Esophagus (tissue), 2 donors: ENCODE results near the gene TWSG1. TPM values are rescaled to one million over a fixed set of nuclear protein-coding genes. Genes with fewer than 3 reads are reported as not detected.

Source experiments
- H3K27ac ChIP-seq, 2 donors: one replicate each; pipeline ENCODE4 v1.5.1; 2013; ENCODE audit warnings: low read depth in 2 of 2, mild to moderate bottlenecking in 2 of 2, inconsistent platforms in 1 of 2, low read length in 1 of 2, moderate library complexity in 1 of 2
- H3K27me3 ChIP-seq, 2 donors: one replicate each; pipeline ENCODE4 v1.6.1; 2013; ENCODE audit warnings: low read length in 2 of 2, control low read depth in 1 of 2, mild to moderate bottlenecking in 1 of 2; ENCODE audit not compliant: insufficient read depth in 2 of 2, control insufficient read depth in 1 of 2
- H3K36me3 ChIP-seq, 2 donors: one replicate each; pipeline ENCODE4 v1.6.1; 2013; ENCODE audit warnings: low read length in 1 of 2; ENCODE audit not compliant: control insufficient read depth in 2 of 2, insufficient read depth in 2 of 2
- H3K4me1 ChIP-seq, 2 donors: one replicate each; pipeline ENCODE4 v1.6.1; 2013; ENCODE audit warnings: low read length in 1 of 2; ENCODE audit not compliant: control insufficient read depth in 2 of 2, insufficient read depth in 2 of 2
- H3K4me3 ChIP-seq, 2 donors: one replicate each; pipeline ENCODE4 v1.5.1; 2013; ENCODE audit warnings: low read length in 2 of 2, mild to moderate bottlenecking in 2 of 2, low read depth in 1 of 2, moderate library complexity in 1 of 2
- H3K9me3 ChIP-seq, 2 donors: one replicate each; pipeline ENCODE4 v1.6.1; 2013; ENCODE audit warnings: mild to moderate bottlenecking in 2 of 2, low read depth in 1 of 2, low read length in 1 of 2, moderate library complexity in 1 of 2; ENCODE audit not compliant: control insufficient read depth in 2 of 2, insufficient read depth in 1 of 2
- WGBS, 2 donors: extraction: QIAGEN DNeasy Blood & Tissue Kit; methylation state at CpG; one replicate each; pipeline ENCODE4 v1.1.7; 2013; 5-methylcytosine and 5-hydroxymethylcytosine counted together
- polyA plus RNA-seq, 2 donors: library from polyadenylated mRNA; stranded (reverse); fragments of 200-250 nt; gene quantifications; one replicate each; pipeline ENCODE4 v1.2.3, GENCODE V29; 2013
- donor health status: healthy with polysubstance abuse.
- donor health status: Bipolar disorder and iron deficiency.

The TWSG1 gene
- polyA plus RNA-seq, 2 donors = 5.2 to 10.2 TPM

DNA sequence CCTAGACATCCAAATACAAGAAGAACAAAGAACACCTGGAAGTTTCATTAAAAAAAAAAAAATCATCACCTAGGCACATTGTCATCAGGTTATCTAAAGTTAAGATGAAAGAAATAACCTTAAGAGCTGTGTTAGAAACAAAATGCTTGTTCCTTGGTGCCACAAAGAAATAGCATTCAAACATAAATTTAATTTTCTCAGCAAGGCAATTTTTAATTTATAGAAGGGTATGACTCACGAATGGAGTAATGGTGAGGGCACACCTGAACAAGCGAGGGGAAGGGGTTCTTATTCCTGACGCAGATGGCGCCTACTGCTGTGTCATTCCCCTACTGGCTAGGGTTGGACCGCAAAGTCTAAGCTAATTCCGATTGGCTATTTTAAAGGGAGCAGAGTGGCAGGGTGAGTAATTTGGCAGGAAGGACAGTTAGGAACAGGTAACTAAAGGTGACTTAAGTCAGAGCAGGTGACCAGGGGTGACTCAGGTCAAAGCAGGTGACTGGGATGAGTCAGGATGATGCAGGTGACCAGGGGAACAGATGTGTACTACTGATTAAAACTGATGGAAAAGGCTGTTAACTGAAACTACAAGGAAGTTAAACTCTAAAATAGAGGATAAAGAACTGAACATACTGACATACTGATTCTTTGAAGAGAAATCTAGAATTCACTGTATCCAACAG, 30.0 kb upstream of the TWSG1 start:
- WGBS, 2 donors = 93 to 96% methylated on average over 6 of the region's 6 CpGs
- Histone ChIP-seq H3K27ac (no peak overlapping the region), H3K9me3 (peaks cover 2 to 3% of the 10 kb centered on the region in 2 donors), H3K4me1 (no peaks in the 10 kb centered on the region), H3K27me3 (no peaks in the 10 kb centered on the region), H3K4me3 (no peak overlapping the region), H3K36me3 (no peaks in the 10 kb centered on the region)

DNA sequence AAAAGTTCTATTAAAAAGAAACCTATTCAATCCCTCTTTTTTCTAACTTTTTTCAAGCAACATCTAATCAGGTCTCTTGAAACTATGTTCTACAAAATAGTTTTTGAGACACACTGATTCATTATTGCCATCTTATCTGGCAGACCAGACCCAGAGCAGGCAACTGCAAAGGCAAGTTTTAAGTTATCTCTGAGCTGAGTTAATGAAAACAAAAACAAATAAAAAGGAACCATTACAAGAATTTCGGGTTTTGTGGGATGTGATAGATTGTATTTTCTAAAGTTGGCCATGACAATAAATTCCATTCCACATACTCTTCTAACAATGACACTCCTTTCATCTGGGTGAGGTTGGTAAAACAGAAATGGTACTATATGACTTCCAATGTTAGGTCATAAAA, 15.2 kb upstream of the TWSG1 start:
- Histone ChIP-seq H3K9me3 (peaks cover 0 to 3% of the 10 kb centered on the region in 2 donors), H3K36me3 (no peaks in the 10 kb centered on the region), H3K27me3 (no peaks in the 10 kb centered on the region), H3K4me3 (no peak overlapping the region), H3K4me1 (no peaks in the 10 kb centered on the region), H3K27ac (no peak overlapping the region)
- WGBS, 2 donors = 48 to 58% methylated on average over 1 of the region's 1 CpG

DNA sequence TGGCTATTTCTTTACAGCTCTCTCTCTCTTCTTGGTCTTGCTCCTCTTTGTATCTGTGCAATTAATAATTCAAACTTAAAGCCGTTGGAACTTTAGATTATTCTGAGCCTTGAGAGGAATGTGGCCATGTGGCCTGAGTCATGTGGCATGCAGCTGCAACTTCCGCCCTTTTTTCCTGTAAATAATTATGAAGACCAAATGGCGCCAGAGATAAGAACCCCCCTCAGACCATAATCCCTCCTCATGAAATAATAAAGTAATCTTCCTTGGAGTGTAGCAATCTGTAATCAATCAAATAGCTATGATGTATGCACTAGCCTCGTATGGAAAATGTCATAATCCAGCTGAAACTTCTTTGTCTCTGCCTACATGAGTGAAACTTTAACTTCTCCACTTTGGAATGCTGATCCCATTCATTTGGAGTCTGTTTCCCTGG, 13.5 kb upstream of the TWSG1 start:
- H3K27ac ChIP-seq = no peak overlapping the region
- 41 to 57% methylated on average over 4 of the region's 4 CpGs for WGBS, 2 donors
- no peaks in the 10 kb centered on the region for H3K27me3 ChIP-seq
- H3K4me3 ChIP-seq = no peak overlapping the region
- peaks cover 0 to 3% of the 10 kb centered on the region in 2 donors for H3K9me3 ChIP-seq
- H3K4me1 ChIP-seq = no peaks in the 10 kb centered on the region
- no peaks in the 10 kb centered on the region for H3K36me3 ChIP-seq

DNA sequence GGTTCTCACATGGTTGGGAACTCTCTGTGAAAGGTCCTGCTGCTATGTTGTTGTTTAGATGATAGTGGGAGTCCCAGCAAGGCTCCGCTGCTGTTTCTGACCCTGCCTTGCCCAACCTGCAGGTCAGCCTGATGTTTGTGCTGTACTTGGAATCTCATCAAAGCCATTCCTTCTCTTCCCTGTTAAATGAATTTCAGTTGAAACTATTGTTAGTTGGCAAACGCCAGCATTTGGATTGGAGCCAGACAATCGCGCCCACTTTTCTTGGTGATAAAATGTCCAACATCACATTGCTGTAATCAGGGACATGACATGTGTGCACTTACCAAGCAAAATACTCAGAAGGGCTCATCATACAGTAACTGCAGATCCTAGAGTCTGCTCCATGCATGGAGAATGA, 12.8 kb upstream of the TWSG1 start:
- Histone ChIP-seq H3K9me3 (peaks cover 0 to 3% of the 10 kb centered on the region in 2 donors), H3K4me1 (no peaks in the 10 kb centered on the region), H3K27me3 (no peaks in the 10 kb centered on the region), H3K36me3 (no peaks in the 10 kb centered on the region), H3K27ac (no peak overlapping the region), H3K4me3 (no peak overlapping the region)
- 54 to 69% methylated on average over 4 of the region's 4 CpGs for WGBS, 2 donors

DNA sequence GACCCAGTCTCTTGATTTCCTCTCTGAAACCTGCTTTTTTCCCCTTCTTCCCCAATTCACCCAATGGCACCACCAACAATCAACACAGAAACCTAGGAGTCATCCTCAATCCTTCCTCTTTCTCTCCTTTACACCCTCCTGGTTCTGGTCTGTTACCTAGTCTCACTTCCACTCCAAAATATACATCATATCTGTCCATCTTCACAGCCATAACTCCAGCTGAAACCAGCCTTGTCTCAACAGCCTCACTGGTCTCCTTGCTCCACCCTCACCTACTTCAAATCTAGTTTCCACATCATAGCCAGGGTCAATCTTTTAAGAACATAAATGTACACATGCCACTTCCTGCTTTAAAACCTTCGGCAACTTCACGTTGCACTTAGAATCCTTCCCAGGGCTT, 11.8 kb upstream of the TWSG1 start:
- Histone ChIP-seq H3K9me3 (peaks cover 0 to 3% of the 10 kb centered on the region in 2 donors), H3K4me1 (no peaks in the 10 kb centered on the region), H3K4me3 (no peak overlapping the region), H3K27ac (no peak overlapping the region), H3K36me3 (no peaks in the 10 kb centered on the region), H3K27me3 (no peaks in the 10 kb centered on the region)
- WGBS, 2 donors = 81 to 90% methylated on average over 2 of the region's 2 CpGs

DNA sequence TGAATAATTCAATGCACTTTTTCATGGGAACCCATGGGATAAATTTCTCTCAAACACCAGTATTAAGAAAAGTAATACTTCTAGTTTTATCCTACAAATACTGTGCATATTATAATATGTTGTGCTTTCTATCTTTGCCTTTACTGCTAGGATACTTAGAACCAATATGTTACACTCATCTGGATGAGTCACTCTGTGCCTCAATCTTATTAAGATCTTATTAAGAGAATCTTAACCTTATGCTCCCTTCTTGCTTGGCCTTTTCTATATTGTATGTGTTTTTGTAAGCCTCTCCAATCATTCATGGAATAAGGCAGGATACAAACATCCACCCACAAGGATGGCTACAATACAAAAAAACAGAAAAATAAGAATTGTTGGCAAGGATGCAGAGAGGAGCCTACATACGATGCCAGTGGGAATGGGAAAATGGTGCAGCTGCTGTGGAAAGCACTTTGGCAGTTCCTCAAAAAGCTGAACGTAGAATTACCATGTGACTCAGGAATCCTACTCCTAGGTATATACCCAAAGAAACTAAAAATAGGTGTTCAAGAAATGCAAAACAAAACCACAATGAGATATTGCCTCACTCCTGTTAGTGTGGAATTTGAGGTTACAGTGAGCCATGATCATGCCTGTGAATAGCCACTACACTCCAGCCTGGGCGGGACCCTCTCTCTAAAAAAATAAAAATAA, 10.7 kb upstream of the TWSG1 start:
- no peak overlapping the region for H3K4me3 ChIP-seq
- H3K27me3 ChIP-seq = no peaks in the 10 kb centered on the region
- H3K4me1 ChIP-seq = no peaks in the 10 kb centered on the region
- peaks cover 0 to 3% of the 10 kb centered on the region in 2 donors for H3K9me3 ChIP-seq
- WGBS, 2 donors = 51 to 59% methylated on average over 3 of the region's 3 CpGs
- H3K36me3 ChIP-seq = no peaks in the 10 kb centered on the region
- no peak overlapping the region for H3K27ac ChIP-seq

DNA sequence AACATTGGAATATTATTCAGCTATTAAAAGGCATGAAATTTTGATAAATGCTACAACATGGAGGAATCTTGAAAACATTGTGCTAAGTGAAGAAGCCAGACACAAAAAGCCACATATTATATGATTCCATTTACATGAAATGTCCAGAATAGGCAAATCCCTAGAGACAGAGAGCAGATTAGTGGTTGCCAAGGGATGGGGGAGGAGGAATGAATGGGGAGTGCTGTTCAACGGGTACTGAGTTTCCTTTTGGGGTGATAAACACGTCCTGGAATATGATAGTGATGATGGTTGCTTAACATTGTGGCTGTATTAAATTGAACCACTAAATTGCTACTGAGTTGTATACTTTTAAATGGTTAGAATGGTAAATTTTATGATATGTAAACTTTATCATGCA, 8.9 kb upstream of the TWSG1 start:
- H3K9me3 ChIP-seq = no peaks in the 10 kb centered on the region
- 59 to 61% methylated on average over 2 of the region's 2 CpGs for WGBS, 2 donors
- no peaks in the 10 kb centered on the region for H3K36me3 ChIP-seq
- no peak overlapping the region for H3K27ac ChIP-seq
- H3K4me1 ChIP-seq = no peaks in the 10 kb centered on the region
- no peaks in the 10 kb centered on the region for H3K27me3 ChIP-seq
- H3K4me3 ChIP-seq = no peak overlapping the region

DNA sequence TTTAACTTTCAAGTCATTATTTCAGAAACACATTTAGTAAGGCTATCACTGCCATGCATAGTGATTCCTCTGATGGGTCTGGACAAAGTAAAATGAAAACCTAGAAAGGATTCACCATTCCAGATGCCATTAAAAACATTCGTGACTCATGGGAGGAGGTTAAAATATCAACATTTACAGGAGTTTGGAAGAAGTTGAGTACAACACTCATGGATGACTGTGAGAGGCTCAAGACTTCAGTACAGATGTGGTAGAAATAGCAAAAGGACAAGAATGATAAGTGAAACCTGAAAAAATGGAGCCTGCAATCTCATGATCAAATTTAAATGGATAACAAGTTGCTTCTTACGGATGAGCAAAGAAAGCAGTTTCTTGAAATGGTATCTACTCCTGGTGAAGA, 5.8 kb upstream of the TWSG1 start:
- Histone ChIP-seq H3K27me3 (no peaks in the 10 kb centered on the region), H3K4me1 (no peaks in the 10 kb centered on the region), H3K4me3 (no peak overlapping the region), H3K36me3 (no peaks in the 10 kb centered on the region), H3K9me3 (no peaks in the 10 kb centered on the region), H3K27ac (no peak overlapping the region)
- 48 to 66% methylated on average over 2 of the region's 2 CpGs for WGBS, 2 donors

DNA sequence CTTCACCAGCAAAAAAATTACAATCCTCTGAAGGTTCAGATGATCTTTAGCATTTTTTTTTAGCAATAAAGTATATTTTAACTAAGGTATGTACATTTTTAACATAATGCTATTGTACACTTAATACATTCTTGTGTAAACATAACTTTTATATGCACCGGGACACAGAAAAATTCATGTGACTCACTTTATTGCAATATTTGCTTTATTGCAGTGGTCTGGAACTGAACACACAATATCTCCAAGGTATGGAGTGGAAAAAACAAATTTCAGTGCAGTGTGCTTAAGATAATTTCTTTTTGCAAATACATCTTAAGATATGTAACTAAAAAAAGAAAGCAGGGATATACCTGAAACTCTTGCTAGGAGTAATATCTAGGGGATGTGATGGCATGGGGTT, 5.1 kb upstream of the TWSG1 start:
- H3K27ac ChIP-seq = no peak overlapping the region
- no peaks in the 10 kb centered on the region for H3K27me3 ChIP-seq
- WGBS, 2 donors = 19 to 52% methylated on average over 1 of the region's 1 CpG

DNA sequence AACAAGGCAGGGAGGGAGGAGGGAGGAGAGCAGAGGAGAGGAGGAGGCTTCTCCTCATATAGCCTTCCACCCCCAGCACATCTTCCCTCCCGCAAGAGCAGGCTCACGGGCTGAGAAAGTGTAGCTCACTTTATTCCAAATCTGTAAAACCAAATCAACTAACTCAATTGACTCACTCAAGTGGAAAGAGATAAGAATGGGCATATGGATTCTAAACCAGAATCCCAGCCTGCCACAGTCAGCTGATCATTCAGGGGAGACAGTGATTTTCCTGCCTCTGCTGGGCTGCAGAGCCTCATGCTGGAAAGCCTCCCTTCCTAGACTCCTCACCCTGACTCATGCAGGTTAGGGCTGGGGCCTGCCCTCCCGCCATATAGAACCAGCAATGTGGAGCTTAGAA, 4.2 kb upstream of the TWSG1 start:
- no peaks in the 10 kb centered on the region for H3K4me1 ChIP-seq
- WGBS, 2 donors = 84 to 87% methylated on average over 3 of the region's 3 CpGs
- H3K27me3 ChIP-seq = no peaks in the 10 kb centered on the region
- no peak overlapping the region for H3K27ac ChIP-seq
- no peak overlapping the region for H3K4me3 ChIP-seq
- H3K9me3 ChIP-seq = no peaks in the 10 kb centered on the region
- no peaks in the 10 kb centered on the region for H3K36me3 ChIP-seq

More for the DNA sequence above, 5.1 kb upstream of the TWSG1 start:
- Histone ChIP-seq H3K9me3 (no peaks in the 10 kb centered on the region), H3K4me3 (no peak overlapping the region), H3K36me3 (no peaks in the 10 kb centered on the region), H3K4me1 (no peaks in the 10 kb centered on the region)
